ENCODE data around the gene ANO7. TPM values are rescaled to one million over a fixed set of nuclear protein-coding genes. Genes with fewer than 3 reads are reported as not detected.

ANO7 gene
- total and polyA plus RNA-seq, 2 of the 8 experiments (the other 6 are each of a cell fraction or from before 2014, with no cell fraction given), result 3.2 to 6.9 TPM

DNA sequence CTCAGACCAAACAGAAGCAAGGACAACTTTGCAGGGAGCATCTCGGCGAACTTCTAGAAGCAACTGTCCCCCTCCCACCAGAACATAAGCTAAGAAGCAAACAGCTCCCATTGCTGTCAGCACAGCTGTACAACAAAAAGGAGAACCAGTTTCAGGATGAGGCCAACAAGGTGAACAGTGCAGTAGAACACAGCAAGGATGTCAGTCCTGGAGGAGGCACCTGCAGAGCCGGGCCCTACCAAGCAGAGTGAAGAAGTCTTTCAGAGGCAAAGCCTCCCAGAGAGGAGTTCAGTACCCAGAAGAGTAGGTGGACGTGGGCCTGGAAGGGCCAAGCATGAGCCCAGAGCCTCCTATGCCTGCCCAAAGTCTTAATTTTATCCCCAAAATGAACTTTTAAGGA is 40.2 kb upstream of the ANO7 start:
- peak overlapping the region; percentile 71 to 98 for H3K4me2 ChIP-seq (ENCODE audit: insufficient read depth in 1 of 2, low read depth in 2 of 2, low read length in 2 of 2)
- peaks cover 9% of the 10 kb centered on the region; the same call in 1 of the 2 replicates for H3K23me2 ChIP-seq (ENCODE audit: low read depth, low read length)
- no peak overlapping the region for H3K27ac ChIP-seq (ENCODE audit: low read depth, low read length)
- H3K9ac ChIP-seq (replicated peaks in 1 of 4; ENCODE audit: extremely low read depth in 1 of 4, low read depth in 3 of 4, low read length in 3 of 4), result peak overlapping the region in 2 of 4 experiments; percentile 50 to 81; a peak in 2 of 7 replicates
- no peaks in the 10 kb centered on the region for H3K36me3 ChIP-seq (ENCODE audit: control insufficient read depth in 2 of 4, insufficient read depth in 4 of 4, low read length in 3 of 4)
- H2BK12ac ChIP-seq (ENCODE audit: low read depth, low read length), result no peak overlapping the region
- no peak overlapping the region for H2BK20ac ChIP-seq (ENCODE audit: low read length)
- peak overlapping the region; percentile 71 to 83 (median 79); a peak in 7 of 8 replicates for H3K4me3 ChIP-seq (ENCODE audit: extremely low read depth in 1 of 4, insufficient read depth in 2 of 4, low read depth in 3 of 4, low read length in 4 of 4)
- no peak overlapping the region for H2BK120ac ChIP-seq (replicated peaks; ENCODE audit: low read depth, low read length)
- H3K79me1 ChIP-seq (ENCODE audit: low read depth, low read length), result peaks cover 14% of the 10 kb centered on the region
- DNase-seq (ENCODE audit: low read depth in 1 of 2, low spot score in 2 of 2) (no peak), FAIRE-seq (no peak)
- peaks cover 1 to 17% of the 10 kb centered on the region in 2 experiments for H4K20me1 ChIP-seq (replicated peaks in 1 of 2; ENCODE audit: control insufficient read depth in 1 of 2, insufficient read depth in 2 of 2, low read length in 2 of 2)
- peaks cover 4 to 39% of the 10 kb centered on the region in 2 experiments; a peak in 3 of 4 replicates for H3K79me2 ChIP-seq (ENCODE audit: control insufficient read depth in 1 of 2, insufficient read depth in 2 of 2, low read length in 2 of 2)
- no peak overlapping the region for H2BK15ac ChIP-seq (ENCODE audit: low read length)
- H4K8ac ChIP-seq (ENCODE audit: extremely low read depth, insufficient read depth, low read length), result no peak overlapping the region
- POLR2A ChIA-PET (ENCODE audit: partially characterized antibody), result interaction anchor here (0.6 kb wide), 1 partner anchor 41 kb away, joined by 3 read pairs; no protein-coding TSS in a partner anchor
- H4K91ac ChIP-seq (replicated peaks; ENCODE audit: insufficient read length, low read length), result no peak overlapping the region
- no peak overlapping the region for H3K4ac ChIP-seq (replicated peaks; ENCODE audit: insufficient read length, low read depth, low read length)
- CTCF ChIA-PET (ENCODE audit: partially characterized antibody), result no interaction called here
- 0 out of 7 replicates have a peak, but pooled peaks cover 0 to 3% (median 2%) of the 10 kb centered on the region in 4 experiments for H3K27me3 ChIP-seq (replicated peaks in 1 of 4; ENCODE audit: control insufficient read depth in 3 of 4, extremely low read depth in 1 of 4, insufficient read depth in 3 of 4, low read length in 3 of 4)
- 80% methylated on average over 4 of the region's 4 CpGs; no CpG with 5 or more reads in 1 of the 2 experiments for WGBS, 2 experiments (ENCODE audit: extremely low coverage in 1 of 2, insufficient coverage in 1 of 2, insufficient read length in 1 of 2, insufficient replicate concordance in 2 of 2, low coverage in 1 of 2, low lambda C conversion rate in 2 of 2, missing lambda C conversion rate in 1 of 2)
- no peak overlapping the region for H4K5ac ChIP-seq (ENCODE audit: insufficient read length, low read depth, low read length)
- no peak overlapping the region for H2AK5ac ChIP-seq (ENCODE audit: low read depth, low read length)
- no peaks in the 10 kb centered on the region for H3K9me3 ChIP-seq (ENCODE audit: insufficient read depth in 2 of 2, low read depth in 1 of 2, low read length in 1 of 2)
- no peak overlapping the region for H3K14ac ChIP-seq (ENCODE audit: insufficient read length)
- H3K23ac ChIP-seq (ENCODE audit: insufficient read length), result no peak overlapping the region
- no peak overlapping the region for H2AFZ ChIP-seq (ENCODE audit: low read length)
- H3K18ac ChIP-seq (ENCODE audit: extremely low read depth, low read length), result no peak overlapping the region
- no peak overlapping the region for H2BK5ac ChIP-seq (ENCODE audit: low read depth, low read length)
- H3K56ac ChIP-seq (replicated peaks; ENCODE audit: insufficient read length, low read depth, low read length), result no peak overlapping the region
- H3K4me1 ChIP-seq (replicated peaks in 1 of 4; ENCODE audit: control insufficient read depth in 3 of 4, insufficient read depth in 4 of 4, low read length in 3 of 4), result peaks cover 0 to 11% (median 7%) of the 10 kb centered on the region in 4 experiments; a peak in 6 of 7 replicates
- no peak for TF ChIP-seq E2F6 (IDR thresholded peaks at IDR 0.05)
- TF ChIP-seq BCL11A (IDR thresholded peaks at IDR 0.05; ENCODE audit: low read depth in 2 of 2, low read length in 2 of 2), result no peak
- TF ChIP-seq NANOG (IDR thresholded peaks at IDR 0.05; ENCODE audit: insufficient read depth, low read depth, low read length, poor library complexity, severe bottlenecking), result no peak
- no peak for TF ChIP-seq PHF8 (conservative IDR thresholded peaks at IDR 0.05; ENCODE audit: low read depth, low read length)
- TF ChIP-seq RNF2 (IDR thresholded peaks at IDR 0.05; ENCODE audit: borderline replicate concordance, low read depth, low read length, missing control alignments, poor library complexity, severe bottlenecking), result no peak
- TF ChIP-seq, protein P1, sequence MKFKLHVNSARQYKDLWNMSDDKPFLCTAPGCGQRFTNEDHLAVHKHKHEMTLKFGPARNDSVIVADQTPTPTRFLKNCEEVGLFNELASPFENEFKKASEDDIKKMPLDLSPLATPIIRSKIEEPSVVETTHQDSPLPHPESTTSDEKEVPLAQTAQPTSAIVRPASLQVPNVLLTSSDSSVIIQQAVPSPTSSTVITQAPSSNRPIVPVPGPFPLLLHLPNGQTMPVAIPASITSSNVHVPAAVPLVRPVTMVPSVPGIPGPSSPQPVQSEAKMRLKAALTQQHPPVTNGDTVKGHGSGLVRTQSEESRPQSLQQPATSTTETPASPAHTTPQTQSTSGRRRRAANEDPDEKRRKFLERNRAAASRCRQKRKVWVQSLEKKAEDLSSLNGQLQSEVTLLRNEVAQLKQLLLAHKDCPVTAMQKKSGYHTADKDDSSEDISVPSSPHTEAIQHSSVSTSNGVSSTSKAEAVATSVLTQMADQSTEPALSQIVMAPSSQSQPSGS (IDR thresholded peaks at IDR 0.05; ENCODE audit: low read length), result no peak
- no peak for TF ChIP-seq SP4 (IDR thresholded peaks at IDR 0.05; ENCODE audit: low read length)
- no peak for TF ChIP-seq CBX8 (IDR thresholded peaks at IDR 0.05; ENCODE audit: borderline replicate concordance, low read depth, low read length)
- no peak for TF ChIP-seq SIN3A (conservative IDR thresholded peaks at IDR 0.05 in 1 of 2, IDR thresholded peaks at IDR 0.05 in 1 of 2; ENCODE audit: low read depth in 1 of 2, low read length in 2 of 2)
- no peak for TF ChIP-seq CBX5 (IDR thresholded peaks at IDR 0.05; ENCODE audit: low read depth, low read length)
